H1 (cell line): Measurements from ENCODE around the gene BCKDHA. TPM values are rescaled to one million over a fixed set of nuclear protein-coding genes. Genes with fewer than 3 reads are reported as not detected.

Source experiments
- CTCF ChIA-PET: fragments of 300-600 bp; sonication (Branson Sonifier 250); formaldehyde crosslinking; loops from one replicate; lab custom pipeline; 2021; ENCODE audit not compliant: partially characterized antibody; lab: Charles Lee
- POLR2A ChIA-PET: fragments of 300-600 bp; sonication (Branson Sonifier 250); formaldehyde crosslinking; loops from one replicate; lab custom pipeline; 2021; ENCODE audit warnings: inconsistent platforms; ENCODE audit not compliant: partially characterized antibody; lab: Charles Lee
- DNase-seq, 2 experiments: peaks; one replicate each; pipeline versions ENCODE4 v3.0.0 to v3.0.0-alpha.2; 2010 to 2022; ENCODE audit warnings: low spot score in 2 of 2, low read depth in 1 of 2, mixed read lengths in 1 of 2
- FAIRE-seq: peaks from 2 replicates; lab custom pipeline; 2011; peaks lifted over from hg19 to GRCh38; lab: Jason Lieb, UNC
- H2AFZ ChIP-seq: 2 replicates; pipeline ENCODE4 v1.8.1; 2012; ENCODE audit warnings: low read length, inconsistent platforms
- H2AK5ac ChIP-seq: 2 replicates; pipeline ENCODE4 v1.6.1; 2013; ENCODE audit warnings: low read depth, low read length
- H2BK120ac ChIP-seq: replicated peaks from 2 replicates; pipeline ENCODE3; 2013; ENCODE audit warnings: low read depth, low read length, inconsistent platforms
- H2BK12ac ChIP-seq: 2 replicates; pipeline ENCODE4 v1.6.1; 2013; ENCODE audit warnings: low read depth, low read length
- H2BK15ac ChIP-seq: 2 replicates; pipeline ENCODE4 v1.6.1; 2013; ENCODE audit warnings: low read length
- H2BK20ac ChIP-seq: 2 replicates; pipeline ENCODE4 v1.6.1; 2013; ENCODE audit warnings: low read length
- H2BK5ac ChIP-seq: 2 replicates; pipeline ENCODE4 v1.6.1; 2013; ENCODE audit warnings: low read depth, low read length
- H3K14ac ChIP-seq: 2 replicates; pipeline ENCODE4 v1.6.1; 2013; ENCODE audit warnings: inconsistent platforms; ENCODE audit not compliant: insufficient read length
- H3K18ac ChIP-seq: 2 replicates; pipeline ENCODE4 v1.6.1; 2013; ENCODE audit warnings: low read length; ENCODE audit errors: extremely low read depth
- H3K23ac ChIP-seq: 2 replicates; pipeline ENCODE4 v1.6.1; 2013; ENCODE audit warnings: inconsistent platforms; ENCODE audit not compliant: insufficient read length
- H3K23me2 ChIP-seq: 2 replicates; pipeline ENCODE4 v1.6.1; 2013; ENCODE audit warnings: low read depth, low read length
- H3K27ac ChIP-seq: 2 replicates; pipeline ENCODE4 v1.6.1; 2011; ENCODE audit warnings: low read depth, low read length, inconsistent platforms
- H3K27me3 ChIP-seq, 4 experiments: replicated peaks in 1 of 4; 1 replicate in 1 of 4; 2 replicates in 3 of 4; pipeline versions ENCODE4 v1.6.1 to v1.8.1; 2011 to 2013; ENCODE audit warnings: low read length in 3 of 4, mild to moderate bottlenecking in 3 of 4, inconsistent platforms in 2 of 4, mixed read lengths in 2 of 4, moderate library complexity in 1 of 4; ENCODE audit not compliant: control insufficient read depth in 3 of 4, insufficient read depth in 3 of 4; ENCODE audit errors: extremely low read depth in 1 of 4
- H3K36me3 ChIP-seq, 4 experiments: 2 replicates each; pipeline versions ENCODE4 v1.6.1 to v1.8.1; 2011 to 2013; ENCODE audit warnings: mild to moderate bottlenecking in 4 of 4, low read length in 3 of 4, moderate library complexity in 2 of 4, control low read depth in 1 of 4, inconsistent platforms in 1 of 4; ENCODE audit not compliant: insufficient read depth in 4 of 4, control insufficient read depth in 2 of 4
- H3K4ac ChIP-seq: replicated peaks from 2 replicates; pipeline ENCODE3; 2013; ENCODE audit warnings: low read length, low read depth, mixed read lengths, inconsistent platforms; ENCODE audit not compliant: insufficient read length
- H3K4me1 ChIP-seq, 4 experiments: replicated peaks in 1 of 4; 1 replicate in 1 of 4; 2 replicates in 3 of 4; pipeline versions ENCODE4 v1.6.1 to v1.8.1; 2011 to 2013; ENCODE audit warnings: low read length in 3 of 4, inconsistent platforms in 2 of 4, mixed read lengths in 1 of 4; ENCODE audit not compliant: insufficient read depth in 4 of 4, control insufficient read depth in 3 of 4
- H3K4me2 ChIP-seq, 2 experiments: 2 replicates each; pipeline versions ENCODE4 v1.6.1 to v1.8.1; 2011 to 2013; ENCODE audit warnings: low read depth in 2 of 2, low read length in 2 of 2, control low read depth in 1 of 2, inconsistent platforms in 1 of 2, mild to moderate bottlenecking in 1 of 2; ENCODE audit not compliant: insufficient read depth in 1 of 2
- H3K4me3 ChIP-seq, 4 experiments: fragments of 200-600, 300-600 bp in 1 of 4; sonication (generic), shearing (Covaris generic), sonication (Bioruptor Twin) in 1 of 4; 2 replicates each; pipeline versions ENCODE4 v1.5.1 to v1.8.1; 2011 to 2016; ENCODE audit warnings: low read length in 4 of 4, low read depth in 3 of 4, control low read depth in 2 of 4, inconsistent platforms in 2 of 4, mild to moderate bottlenecking in 2 of 4, mixed read lengths in 1 of 4, moderate library complexity in 1 of 4; ENCODE audit not compliant: insufficient read depth in 2 of 4; ENCODE audit errors: extremely low read depth in 1 of 4
- H3K56ac ChIP-seq: replicated peaks from 2 replicates; pipeline ENCODE3; 2013; ENCODE audit warnings: low read depth, mild to moderate bottlenecking, mixed read lengths, low read length, inconsistent platforms; ENCODE audit not compliant: insufficient read length
- H3K79me1 ChIP-seq: 2 replicates; pipeline ENCODE4 v1.6.1; 2013; ENCODE audit warnings: low read depth, low read length, control low read depth
- H3K79me2 ChIP-seq, 2 experiments: 2 replicates each; pipeline versions ENCODE4 v1.6.1 to v1.8.1; 2012 to 2013; ENCODE audit warnings: low read length in 2 of 2, mild to moderate bottlenecking in 2 of 2, inconsistent platforms in 1 of 2; ENCODE audit not compliant: insufficient read depth in 2 of 2, control insufficient read depth in 1 of 2
- H3K9ac ChIP-seq, 4 experiments: replicated peaks in 1 of 4; 1 replicate in 1 of 4; 2 replicates in 3 of 4; pipeline versions ENCODE4 v1.6.1 to v1.8.1; 2011 to 2013; ENCODE audit warnings: low read depth in 3 of 4, low read length in 3 of 4, control low read depth in 2 of 4, mild to moderate bottlenecking in 2 of 4, moderate library complexity in 2 of 4, inconsistent platforms in 1 of 4; ENCODE audit errors: extremely low read depth in 1 of 4
- H3K9me3 ChIP-seq, 2 experiments: 2 replicates each; pipeline versions ENCODE4 v1.6.1 to v1.8.1; 2012 to 2013; ENCODE audit warnings: mild to moderate bottlenecking in 2 of 2, moderate library complexity in 2 of 2, control low read depth in 1 of 2, inconsistent platforms in 1 of 2, low read depth in 1 of 2, low read length in 1 of 2, mixed read lengths in 1 of 2; ENCODE audit not compliant: insufficient read depth in 2 of 2
- H4K20me1 ChIP-seq, 2 experiments: replicated peaks in 1 of 2; 2 replicates each; pipeline versions ENCODE3 to v1.8.1; 2011 to 2013; ENCODE audit warnings: inconsistent platforms in 2 of 2, low read length in 2 of 2, mild to moderate bottlenecking in 1 of 2; ENCODE audit not compliant: insufficient read depth in 2 of 2, control insufficient read depth in 1 of 2
- H4K5ac ChIP-seq: 2 replicates; pipeline ENCODE4 v1.6.1; 2013; ENCODE audit warnings: low read length, low read depth, mixed read lengths, inconsistent platforms; ENCODE audit not compliant: insufficient read length
- H4K8ac ChIP-seq: 2 replicates; pipeline ENCODE4 v1.8.0; 2013; ENCODE audit warnings: mild to moderate bottlenecking, moderate library complexity, low read length, inconsistent platforms; ENCODE audit not compliant: insufficient read depth; ENCODE audit errors: extremely low read depth
- H4K91ac ChIP-seq: replicated peaks from 2 replicates; pipeline ENCODE3; 2013; ENCODE audit warnings: low read length, mixed read lengths, inconsistent platforms; ENCODE audit not compliant: insufficient read length
- BACH1 ChIP-seq: IDR thresholded peaks from 2 replicates; pipeline ENCODE4 v1.6.1; 2012; ENCODE audit warnings: low read length, improper control_type of control experiment
- CBX8 ChIP-seq: fragments of 300-800, 300-1000 bp; sonication (generic); IDR thresholded peaks from 2 replicates; pipeline ENCODE4 v1.7.1; 2016; ENCODE audit warnings: low read depth, low read length, borderline replicate concordance
- CEBPB ChIP-seq: IDR thresholded peaks from 2 replicates; pipeline ENCODE4 v1.6.1; 2012; ENCODE audit warnings: low read depth, low read length
- CREB1 ChIP-seq: IDR thresholded peaks from 2 replicates; pipeline ENCODE4 v1.6.1; 2012; ENCODE audit warnings: inconsistent platforms
- FOSL1 ChIP-seq: IDR thresholded peaks from 2 replicates; pipeline ENCODE4 v1.6.1; 2011; ENCODE audit warnings: mild to moderate bottlenecking, low read depth, low read length, moderate library complexity; ENCODE audit not compliant: insufficient read depth
- HDAC2 ChIP-seq, 2 experiments: fragments of 300-600 bp in 1 of 2; sonication (generic) in 1 of 2; IDR thresholded peaks; 2 replicates each; pipeline ENCODE4 v1.6.1; 2011 to 2012; ENCODE audit warnings: low read depth in 2 of 2, low read length in 2 of 2, mild to moderate bottlenecking in 2 of 2, moderate library complexity in 2 of 2, borderline replicate concordance in 1 of 2, inconsistent platforms in 1 of 2
- JUND ChIP-seq: IDR thresholded peaks from 2 replicates; pipeline ENCODE4 v1.6.1; 2011; ENCODE audit warnings: mild to moderate bottlenecking, improper control_type of control experiment, low read length
- NANOG ChIP-seq: IDR thresholded peaks from 2 replicates; pipeline ENCODE4 v1.6.1; 2011; ENCODE audit warnings: low read length, low read depth, mild to moderate bottlenecking, inconsistent platforms; ENCODE audit not compliant: insufficient read depth, poor library complexity, severe bottlenecking
- SAP30 ChIP-seq: fragments of 300-600 bp; sonication (generic); IDR thresholded peaks from 2 replicates; pipeline ENCODE4 v1.7.1; 2012; ENCODE audit warnings: low read length, moderate library complexity, mild to moderate bottlenecking, inconsistent platforms; ENCODE audit not compliant: insufficient read depth, insufficient replicate concordance
- SP2 ChIP-seq: IDR thresholded peaks from 2 replicates; pipeline ENCODE4 v1.6.1; 2012; ENCODE audit warnings: mild to moderate bottlenecking, low read length, inconsistent platforms
- TAF1 ChIP-seq: IDR thresholded peaks from 2 replicates; pipeline ENCODE4 v1.6.1; 2011; ENCODE audit warnings: mild to moderate bottlenecking, low read depth, low read length
- TEAD4 ChIP-seq: IDR thresholded peaks from 2 replicates; pipeline ENCODE4 v1.6.1; 2012; ENCODE audit warnings: low read depth, low read length, inconsistent platforms, mixed read lengths
- YY1 ChIP-seq: IDR thresholded peaks from 2 replicates; pipeline ENCODE4 v1.6.1; 2011; ENCODE audit warnings: low read depth, mild to moderate bottlenecking, low read length
- WGBS, 2 experiments: shearing (Covaris generic) in 1 of 2; methylation state at CpG; one replicate each; pipeline versions ENCODE4 v1.1.6 to v1.1.7; 2013 to 2015; ENCODE audit warnings: low lambda C conversion rate in 2 of 2, mixed read lengths in 2 of 2, inconsistent platforms in 1 of 2, low coverage in 1 of 2, missing lambda C conversion rate in 1 of 2; ENCODE audit not compliant: insufficient replicate concordance in 2 of 2, insufficient coverage in 1 of 2, insufficient read length in 1 of 2; ENCODE audit errors: extremely low coverage in 1 of 2, missing lambda C conversion rate in 1 of 2; 5-methylcytosine and 5-hydroxymethylcytosine counted together
- polyA plus RNA-seq, 7 experiments: library from polyadenylated mRNA; depleted of rRNA in 3 of 7; stranded (reverse) in 5 of 7; unstranded in 2 of 7; fragments of >200 nt in 5 of 7; fragments of 200-250 nt in 2 of 7; gene quantifications; 1 replicate in 5 of 7; 2 replicates in 1 of 7; 4 replicates in 1 of 7; pipeline versions ENCODE4 v1.2.1 to v1.2.3, GENCODE V29; 2011 to 2013; ENCODE audit warnings: missing spikeins in 2 of 7, mixed read lengths in 2 of 7
- total RNA-seq: library from RNA; stranded (reverse); fragmentation: NEBNext Ultra II Directional; extraction: Animal tissue kit (Norgen Biotek cat#: 25700); gene quantifications from 2 replicates; pipeline ENCODE4 v1.2.1, GENCODE V29; 2021
- TF ChIP-seq, protein P1 (sequence below): IDR thresholded peaks from 2 replicates; pipeline ENCODE4 v1.6.1; 2011; ENCODE audit warnings: low read depth, mild to moderate bottlenecking, low read length; ENCODE audit not compliant: insufficient read depth

The BCKDHA gene
- total and polyA plus RNA-seq, 2 of the 8 experiments (the other 6 are each of a cell fraction or from before 2014, with no cell fraction given), result 14.2 to 69.6 TPM

GRCh38 chr19:41398598-41398997 lies 980 bp downstream of the BCKDHA start:
- H2BK12ac ChIP-seq, result no peak overlapping the region
- no peak for FAIRE-seq
- no peak overlapping the region for H3K27ac ChIP-seq

More at GRCh38 chr19:41398598-41398997, 980 bp downstream of the BCKDHA start:
- H3K79me2 ChIP-seq, result peaks cover 0 to 33% of the 10 kb centered on the region in 2 experiments; a peak in 2 of 4 replicates
- H2BK5ac ChIP-seq, result no peak overlapping the region
- POLR2A ChIA-PET, result interaction anchor here (0.5 to 2.0 kb wide), 5 partner anchors 9 to 41 kb away, joined by 3 to 10 read pairs (median 7); partner anchors contain the start of genes B3GNT8 and DMAC2
- peak overlapping the region; percentile 77 to 90 for H3K4me2 ChIP-seq
- H3K4me3 ChIP-seq, result peak overlapping the region; percentile 85 to 99 (median 98); a peak in 7 of 8 replicates
- no peak overlapping the region for H3K23ac ChIP-seq
- 86% methylated on average over 3 of the region's 3 CpGs; no CpG with 5 or more reads in 1 of the 2 experiments for WGBS, 2 experiments
- no peak overlapping the region for H2AK5ac ChIP-seq
- H2BK120ac ChIP-seq, result no peak overlapping the region
- H3K4me1 ChIP-seq, result peaks cover 0 to 5% (median 0%) of the 10 kb centered on the region in 4 experiments; a peak in 5 of 7 replicates
- H2BK20ac ChIP-seq, result no peak overlapping the region
- H3K56ac ChIP-seq, result no peak overlapping the region
- no peak overlapping the region for H3K14ac ChIP-seq
- H4K91ac ChIP-seq, result no peak overlapping the region
- H4K20me1 ChIP-seq, result peaks cover 0 to 1% of the 10 kb centered on the region in 2 experiments
- CTCF ChIA-PET, result interaction anchor here (0.8 to 1.2 kb wide), 2 partner anchors 10 to 45 kb away, joined by 3 read pairs; no protein-coding TSS in a partner anchor
- H2AFZ ChIP-seq, result no peak overlapping the region
- no peak overlapping the region for H4K8ac ChIP-seq
- no peak overlapping the region for H3K4ac ChIP-seq
- H3K36me3 ChIP-seq, result no peaks in the 10 kb centered on the region
- no peak for DNase-seq
- H3K9ac ChIP-seq, result peak overlapping the region in 2 of 4 experiments; percentile 6 to 96; a peak in 2 of 7 replicates
- no peak overlapping the region for H4K5ac ChIP-seq
- TF ChIP-seq TEAD4 (no peak), SAP30 (no peak), JUND (no peak), YY1 (no peak), FOSL1 (no peak), TAF1 (no peak), NANOG (no peak), CBX8 (no peak), HDAC2 (IDR thresholded peaks at IDR 0.05; ENCODE audit: borderline replicate concordance in 1 of 2, low read depth in 2 of 2, low read length in 2 of 2) (no peak), CREB1 (no peak), SP2 (no peak), BACH1 (no peak), CEBPB (no peak)
- TF ChIP-seq, protein P1, sequence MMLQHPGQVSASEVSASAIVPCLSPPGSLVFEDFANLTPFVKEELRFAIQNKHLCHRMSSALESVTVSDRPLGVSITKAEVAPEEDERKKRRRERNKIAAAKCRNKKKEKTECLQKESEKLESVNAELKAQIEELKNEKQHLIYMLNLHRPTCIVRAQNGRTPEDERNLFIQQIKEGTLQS, result no peak
- TF ChIP-seq, all 59 proteins: peak for 0
- Histone ChIP-seq H3K27me3 (no peaks in the 10 kb centered on the region), H3K18ac (no peak overlapping the region), H3K9me3 (no peaks in the 10 kb centered on the region), H3K23me2 (peaks cover 4% of the 10 kb centered on the region), H2BK15ac (no peak overlapping the region), H3K79me1 (peaks cover 10% of the 10 kb centered on the region; the same call in 1 of the 2 replicates)
